Measurements from ENCODE around the gene TRIM52. TPM values are rescaled to one million over a fixed set of nuclear protein-coding genes. Genes with fewer than 3 reads are reported as not detected.

Gene TRIM52
- total and polyA plus RNA-seq, 2 of the 13 experiments (the other 11 are each of a cell fraction or from before 2014, with no cell fraction given): 7.2 to 11.6 TPM

GRCh38 chr5:181221792-181222629, 38.9 kb downstream of the TRIM52 start (continued):
- TF ChIP-seq ZBTB4 (CRISPR knock-in tag; IDR thresholded peaks at IDR 0.05; ENCODE audit: borderline replicate concordance): no peak
- peak; percentile 44; the same call in 1 of the 2 replicates for TF ChIP-seq ZSCAN9 (CRISPR knock-in tag; IDR thresholded peaks at IDR 0.05; ENCODE audit: borderline replicate concordance)
- TF ChIP-seq ZNF143 (CRISPR knock-in tag; IDR thresholded peaks at IDR 0.05): peak; percentile 11; the same call in 1 of the 2 replicates
- no peak for TF ChIP-seq SKIL (CRISPR knock-in tag; IDR thresholded peaks at IDR 0.05; ENCODE audit: borderline replicate concordance)
- TF ChIP-seq HOXA5 (CRISPR knock-in tag; IDR thresholded peaks at IDR 0.05): peak; percentile 85; the same call in 1 of the 2 replicates
- TF ChIP-seq ZNF670 (CRISPR knock-in tag; IDR thresholded peaks at IDR 0.05; ENCODE audit: borderline replicate concordance): peak; percentile 35; the same call in 1 of the 2 replicates
- 0 out of 2 replicates have a peak, but pooled peaks have one; percentile 83 for TF ChIP-seq ZNF235 (CRISPR knock-in tag; IDR thresholded peaks at IDR 0.05; ENCODE audit: borderline replicate concordance)
- no peak for TF ChIP-seq PRDM4 (CRISPR knock-in tag; IDR thresholded peaks at IDR 0.05; ENCODE audit: borderline replicate concordance)
- TF ChIP-seq DMTF1 (CRISPR knock-in tag; IDR thresholded peaks at IDR 0.05): no peak
- no peak; the same call in 1 of the 2 replicates for TF ChIP-seq ZNF737 (CRISPR knock-in tag; IDR thresholded peaks at IDR 0.05; ENCODE audit: borderline replicate concordance)
- no peak for TF ChIP-seq HNRNPH1 (optimal IDR thresholded peaks at IDR 0.05; ENCODE audit: low read depth, low read length)
- no peak for TF ChIP-seq FOXK2 (IDR thresholded peaks at IDR 0.05)
- TF ChIP-seq ZNF205 (CRISPR knock-in tag; IDR thresholded peaks at IDR 0.05): 0 out of 2 replicates have a peak, but pooled peaks have one; percentile 70
- peak; percentile 56; the same call in 1 of the 2 replicates for TF ChIP-seq KDM5B (CRISPR knock-in tag; IDR thresholded peaks at IDR 0.05; ENCODE audit: borderline replicate concordance)
- 0 out of 2 replicates have a peak, but pooled peaks have one; percentile 31 for TF ChIP-seq NR2C2 (CRISPR knock-in tag; IDR thresholded peaks at IDR 0.05; ENCODE audit: borderline replicate concordance)
- 0 out of 2 replicates have a peak, but pooled peaks have one; percentile 82 for TF ChIP-seq ZSCAN20 (CRISPR knock-in tag; IDR thresholded peaks at IDR 0.05; ENCODE audit: borderline replicate concordance)
- peak; percentile 63 for TF ChIP-seq JUND (CRISPR knock-in tag; IDR thresholded peaks at IDR 0.05)
- no peak for TF ChIP-seq ZNF563 (CRISPR knock-in tag; IDR thresholded peaks at IDR 0.05)

Measured in HepG2 (cell line).